ENCODE data around the gene TXK.

GRCh38 chr4:48022192-48022799 lies 111.8 kb downstream of the TXK start:
- no peak for TF ChIP-seq CTCF (IDR thresholded peaks at IDR 0.05; ENCODE audit: insufficient read depth, low read depth, low read length)
- no peak for TF ChIP-seq EZH2 (IDR thresholded peaks at IDR 0.05; ENCODE audit: insufficient read depth, low read length)

Measured in astrocyte (in vitro differentiated cells and primary cell).